GM19328 (cell line): ENCODE results near the gene CLPTM1L.
A peak's percentile ranks its signal among the peaks of the same experiment; 100 is the strongest.
"Not testable (repeated sequence)": the region's sequence is repeated elsewhere in the genome, so short reads cannot be mapped to it uniquely, and the experiment has no call there.

Experiments
- ATAC-seq: cut with Tn5 transposase; IDR thresholded peaks from one replicate; pipeline ENCODE4 v1.9.1; 2021; ENCODE audit warnings: mild to moderate bottlenecking, moderate library complexity; ENCODE audit not compliant: unreplicated experiment

Gene CLPTM1L

GRCh38 chr5:1360861-1361260 is 16.0 kb upstream of the CLPTM1L start:
- no peak for ATAC-seq

- not testable (repeated sequence) for ATAC-seq
Measured at GRCh38 chr5:1360367-1360766, 15.5 kb upstream of the CLPTM1L start.

GRCh38 chr5:1359713-1360112 is 14.8 kb upstream of the CLPTM1L start:
- no peak for ATAC-seq

GRCh38 chr5:1359031-1359645 is 14.2 kb upstream of the CLPTM1L start:
- ATAC-seq: no peak

- no peak for ATAC-seq
Measured at GRCh38 chr5:1358726-1359025, 13.8 kb upstream of the CLPTM1L start.

- ATAC-seq: no peak
Measured at GRCh38 chr5:1357946-1358725, 13.2 kb upstream of the CLPTM1L start.

GRCh38 chr5:1356873-1357787 is 12.2 kb upstream of the CLPTM1L start:
- ATAC-seq: no peak

GRCh38 chr5:1354576-1354975 is 9.7 kb upstream of the CLPTM1L start:
- no peak for ATAC-seq

- no peak for ATAC-seq
Measured at GRCh38 chr5:1352231-1353219, 7.6 kb upstream of the CLPTM1L start.

- ATAC-seq: no peak
Measured at GRCh38 chr5:1351156-1351555, 6.3 kb upstream of the CLPTM1L start.

GRCh38 chr5:1349246-1349645 is 4.3 kb upstream of the CLPTM1L start:
- ATAC-seq: no peak

- no peak for ATAC-seq
Measured at GRCh38 chr5:1348986-1349245, 4.0 kb upstream of the CLPTM1L start.

GRCh38 chr5:1347571-1347970 is 2.7 kb upstream of the CLPTM1L start:
- no peak for ATAC-seq

- ATAC-seq: no peak
Measured at GRCh38 chr5:1346627-1347440, 1.9 kb upstream of the CLPTM1L start.

GRCh38 chr5:1345876-1346626 is 1.2 kb upstream of the CLPTM1L start:
- no peak for ATAC-seq

GRCh38 chr5:1343931-1344901 is 683 bp downstream of the CLPTM1L start:
- ATAC-seq: peak; percentile 24

GRCh38 chr5:1343315-1343751 is 1.6 kb downstream of the CLPTM1L start:
- no peak for ATAC-seq

GRCh38 chr5:1342711-1343110 is 2.2 kb downstream of the CLPTM1L start:
- ATAC-seq: not testable (repeated sequence)
